Measurements from ENCODE around the gene RANBP9. TPM values are rescaled to one million over a fixed set of nuclear protein-coding genes. Genes with fewer than 3 reads are reported as not detected.

The RANBP9 gene
- total RNA-seq, 1 experiment from 2014 or later, result 38.2 TPM

DNA sequence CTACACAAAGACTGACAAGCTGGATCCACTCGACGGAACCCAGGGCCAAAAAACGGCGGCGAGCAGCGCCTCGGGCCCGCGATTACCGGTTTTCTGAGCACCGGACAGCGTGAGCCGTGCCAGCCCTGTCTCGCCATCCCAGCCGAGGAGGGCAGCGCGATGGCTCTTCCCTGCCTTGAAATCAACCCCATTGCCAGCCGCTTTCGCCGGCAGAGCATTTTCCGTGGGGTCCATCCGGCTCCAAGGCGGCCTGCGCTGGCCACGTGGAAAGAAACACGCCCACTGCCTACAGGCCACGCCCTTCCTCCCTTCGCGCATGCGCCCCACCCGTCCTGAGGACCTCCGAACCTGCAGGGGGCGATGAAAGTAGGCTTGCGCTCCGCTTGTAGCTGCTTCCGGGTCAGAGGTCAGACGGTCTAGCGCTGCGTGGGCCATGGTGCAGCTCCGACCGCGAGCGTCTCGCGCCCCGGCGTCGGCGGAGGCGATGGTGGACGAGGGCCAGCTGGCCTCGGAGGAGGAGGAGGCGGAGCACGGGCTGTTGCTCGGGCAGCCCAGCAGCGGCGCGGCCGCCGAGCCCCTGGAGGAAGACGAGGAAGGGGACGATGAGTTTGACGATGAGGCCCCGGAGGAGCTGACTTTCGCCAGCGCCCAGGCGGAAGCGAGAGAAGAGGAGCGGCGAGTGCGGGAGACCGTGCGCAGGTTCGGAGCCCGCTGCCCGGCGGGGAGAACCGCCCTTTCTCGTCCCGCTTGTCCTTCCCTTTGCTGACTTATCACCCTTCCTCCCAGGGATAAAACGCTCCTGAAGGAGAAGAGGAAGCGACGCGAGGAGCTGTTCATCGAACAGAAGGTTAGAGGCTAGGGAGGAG, 96.5 kb downstream of the RANBP9 start, which contains the start of gene NOL7:
Gene NOL7, plus strand, starts transcription at position 410 of the 866 bp plus-strand sequence. Its CDS starts 24 bp downstream, at position 434.
- 0 out of 2 replicates have a peak, but pooled peaks cover 1% of the 10 kb centered on the region for H3K36me3 ChIP-seq (ENCODE audit: control insufficient read depth, insufficient read depth, low read length)
- Mint-ChIP-seq H3K27me3 (ENCODE audit: insufficient read depth, unreplicated experiment) (no peaks in the 10 kb centered on the region), H3K4me3 (ENCODE audit: unreplicated experiment) (peak within 1 kb of the TSS; percentile 100), H3K9me3 (ENCODE audit: unreplicated experiment) (no peaks in the 10 kb centered on the region), H3K4me1 (ENCODE audit: low read depth, unreplicated experiment) (peaks cover 7% of the 10 kb centered on the region), H3K27ac (ENCODE audit: unreplicated experiment) (peak within 1 kb of the TSS; percentile 98), H3K36me3 (ENCODE audit: insufficient read depth, unreplicated experiment) (peaks cover 59% of the 10 kb centered on the region)
- DNase-seq, result peak; percentile 97 to 98
- TSS peak; percentile 31 for BruUV-seq (replicated peaks)
- intact Hi-C loops (cut with micrococcal nuclease; ENCODE audit: unreplicated experiment), result loop anchor here (1.0 kb wide), 2 partner anchors 41 to 279 kb away; partner anchors contain the start of gene SIRT5
- TF ChIP-seq, protein P1, sequence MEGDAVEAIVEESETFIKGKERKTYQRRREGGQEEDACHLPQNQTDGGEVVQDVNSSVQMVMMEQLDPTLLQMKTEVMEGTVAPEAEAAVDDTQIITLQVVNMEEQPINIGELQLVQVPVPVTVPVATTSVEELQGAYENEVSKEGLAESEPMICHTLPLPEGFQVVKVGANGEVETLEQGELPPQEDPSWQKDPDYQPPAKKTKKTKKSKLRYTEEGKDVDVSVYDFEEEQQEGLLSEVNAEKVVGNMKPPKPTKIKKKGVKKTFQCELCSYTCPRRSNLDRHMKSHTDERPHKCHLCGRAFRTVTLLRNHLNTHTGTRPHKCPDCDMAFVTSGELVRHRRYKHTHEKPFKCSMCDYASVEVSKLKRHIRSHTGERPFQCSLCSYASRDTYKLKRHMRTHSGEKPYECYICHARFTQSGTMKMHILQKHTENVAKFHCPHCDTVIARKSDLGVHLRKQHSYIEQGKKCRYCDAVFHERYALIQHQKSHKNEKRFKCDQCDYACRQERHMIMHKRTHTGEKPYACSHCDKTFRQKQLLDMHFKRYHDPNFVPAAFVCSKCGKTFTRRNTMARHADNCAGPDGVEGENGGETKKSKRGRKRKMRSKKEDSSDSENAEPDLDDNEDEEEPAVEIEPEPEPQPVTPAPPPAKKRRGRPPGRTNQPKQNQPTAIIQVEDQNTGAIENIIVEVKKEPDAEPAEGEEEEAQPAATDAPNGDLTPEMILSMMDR (IDR thresholded peaks at IDR 0.05; ENCODE audit: insufficient read depth in 1 of 2, low read depth in 1 of 2, low read length in 1 of 2, severe bottlenecking in 1 of 2, unreplicated experiment in 1 of 2), result peak; percentile 70 to 91
- H3K4me1 ChIP-seq, result no peaks in the 10 kb centered on the region; the same call in 1 of the 2 replicates
- H3K4me3 ChIP-seq (ENCODE audit: low read depth, low read length), result peak within 1 kb of the TSS; percentile 87
- H3K9me3 ChIP-seq, result no peaks in the 10 kb centered on the region
- ChIA-PET CTCF (interaction anchor here (0.5 to 3.6 kb wide), 10 partner anchors 9 to 451 kb away, joined by 3 to 51 read pairs (median 5); partner anchors contain the start of gene SIRT5), POLR2A (interaction anchor here (0.6 to 2.9 kb wide), 6 partner anchors 10 to 287 kb away, joined by 3 to 30 read pairs (median 10); partner anchors contain the start of genes SIRT5 and TBC1D7)
- H3K27me3 ChIP-seq (replicated peaks; ENCODE audit: control insufficient read depth, insufficient read depth, low read length), result no peaks in the 10 kb centered on the region

DNA sequence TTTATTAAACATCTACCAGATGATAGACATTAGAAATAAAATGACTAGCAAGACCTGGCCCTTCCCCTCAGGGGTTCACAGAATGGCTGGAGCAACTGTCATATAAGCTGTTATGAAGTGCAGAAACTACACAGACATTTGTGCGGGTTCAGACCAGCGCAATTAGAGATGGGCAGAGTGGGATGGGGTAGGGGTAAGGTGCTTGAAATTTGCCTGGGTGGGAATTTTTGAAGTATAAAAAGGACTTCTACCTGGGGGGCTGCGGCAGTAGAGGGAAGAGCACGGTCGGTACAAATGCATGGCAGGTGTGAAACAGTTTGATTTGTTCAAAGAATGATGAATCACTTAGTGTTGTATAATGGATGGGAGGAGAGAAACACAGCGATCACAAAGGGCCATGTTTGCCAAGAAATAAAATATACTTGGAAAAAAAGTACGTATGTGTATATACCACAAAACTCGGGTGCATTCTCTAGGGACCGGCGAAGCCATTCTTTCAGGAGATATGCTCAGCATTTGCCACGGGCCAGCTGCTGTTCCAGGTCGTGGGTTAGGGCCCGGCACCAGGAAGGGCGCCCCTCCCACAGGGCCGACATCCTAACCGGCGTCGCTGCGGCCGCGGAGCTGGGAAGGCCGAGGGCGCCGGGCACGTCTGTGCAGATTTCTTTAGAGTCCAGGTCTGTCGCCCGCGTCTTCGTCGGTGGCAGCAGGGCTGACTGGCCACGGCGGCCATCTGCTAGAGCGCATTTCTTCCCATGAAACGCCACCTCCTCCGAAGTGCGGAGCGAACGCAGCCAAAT, 97.3 kb downstream of the RANBP9 start:
- Mint-ChIP-seq H3K36me3 (ENCODE audit: insufficient read depth, unreplicated experiment) (peaks cover 50% of the 10 kb centered on the region), H3K9me3 (ENCODE audit: unreplicated experiment) (no peaks in the 10 kb centered on the region), H3K4me1 (ENCODE audit: low read depth, unreplicated experiment) (peaks cover 7% of the 10 kb centered on the region), H3K4me3 (ENCODE audit: unreplicated experiment) (peak overlapping the region; percentile 100), H3K27ac (ENCODE audit: unreplicated experiment) (peak overlapping the region; percentile 98), H3K27me3 (ENCODE audit: insufficient read depth, unreplicated experiment) (no peaks in the 10 kb centered on the region)
- Histone ChIP-seq H3K27me3 (replicated peaks; ENCODE audit: control insufficient read depth, insufficient read depth, low read length) (no peaks in the 10 kb centered on the region), H3K4me3 (ENCODE audit: low read depth, low read length) (peak overlapping the region; percentile 87), H3K4me1 (no peaks in the 10 kb centered on the region; the same call in 1 of the 2 replicates), H3K36me3 (ENCODE audit: control insufficient read depth, insufficient read depth, low read length) (0 out of 2 replicates have a peak, but pooled peaks cover 1% of the 10 kb centered on the region), H3K9me3 (no peaks in the 10 kb centered on the region)
- CTCF ChIA-PET, result interaction anchor here (0.6 to 3.6 kb wide), 6 partner anchors 8 to 452 kb away, joined by 3 to 51 read pairs (median 6); partner anchors contain the start of gene SIRT5
- TSS peak; percentile 71 for BruUV-seq (replicated peaks)
- TF ChIP-seq, protein P1 (IDR thresholded peaks at IDR 0.05; ENCODE audit: insufficient read depth in 1 of 2, low read depth in 1 of 2, low read length in 1 of 2, severe bottlenecking in 1 of 2, unreplicated experiment in 1 of 2), result no peak
- DNase-seq, result peak; percentile 53 to 67
- POLR2A ChIA-PET, result interaction anchor here (1.2 to 2.9 kb wide), 5 partner anchors 10 to 286 kb away, joined by 3 to 30 read pairs (median 14); partner anchors contain the start of genes SIRT5 and TBC1D7
- intact Hi-C loops (cut with micrococcal nuclease; ENCODE audit: unreplicated experiment), result no loop called here
